Measurements from ENCODE around the gene FKBP7. TPM values are rescaled to one million over a fixed set of nuclear protein-coding genes. Genes with fewer than 3 reads are reported as not detected.
"Not testable (repeated sequence)": the region's sequence is repeated elsewhere in the genome, so short reads cannot be mapped to it uniquely, and the experiment has no call there.

Gene FKBP7
- total and polyA plus RNA-seq, 2 donors from 2014 or later: 8.2 to 10.8 TPM

GRCh38 chr2:178427458-178427857, 50.9 kb downstream of the FKBP7 start:
- no peak for DNase-seq
- no peak for FAIRE-seq
- intact Hi-C loops (cut with DNase I): no loop called here
- Histone ChIP-seq H3K36me3 (ENCODE audit: control insufficient read depth in 2 of 3, insufficient read depth in 3 of 3, low read length in 3 of 3) (peaks cover 2 to 22% (median 5%) of the 10 kb centered on the region in 3 donors), H3K9ac (ENCODE audit: low read length in 3 of 3) (no peak overlapping the region), H3K9me3 (ENCODE audit: control insufficient read depth in 2 of 3, insufficient read depth in 1 of 3, low read length in 3 of 3) (peaks cover 0 to 5% (median 0%) of the 10 kb centered on the region in 3 donors), H3K27ac (ENCODE audit: low read depth in 2 of 2, low read length in 2 of 2) (no peak overlapping the region), H3K27me3 (ENCODE audit: control insufficient read depth, insufficient read depth, low read length) (no peaks in the 10 kb centered on the region), H3K4me3 (ENCODE audit: low read length in 3 of 3) (no peak overlapping the region), H3K4me1 (ENCODE audit: control insufficient read depth in 2 of 3, insufficient read depth in 2 of 3, low read depth in 1 of 3, low read length in 3 of 3) (no peaks in the 10 kb centered on the region)
- no peak for TF ChIP-seq CTCF (IDR thresholded peaks at IDR 0.05; ENCODE audit: borderline replicate concordance, extremely low read depth, insufficient read depth)

GRCh38 chr2:178426388-178426787, 52.0 kb downstream of the FKBP7 start:
- DNase-seq: no peak
- TF ChIP-seq CTCF (IDR thresholded peaks at IDR 0.05; ENCODE audit: borderline replicate concordance, extremely low read depth, insufficient read depth): no peak
- intact Hi-C loops (cut with DNase I): no loop called here
- Histone ChIP-seq H3K4me1 (ENCODE audit: control insufficient read depth in 2 of 3, insufficient read depth in 2 of 3, low read depth in 1 of 3, low read length in 3 of 3) (no peaks in the 10 kb centered on the region), H3K36me3 (ENCODE audit: control insufficient read depth in 2 of 3, insufficient read depth in 3 of 3, low read length in 3 of 3) (peaks cover 2 to 11% (median 2%) of the 10 kb centered on the region in 3 donors), H3K4me3 (ENCODE audit: low read length in 3 of 3) (no peak overlapping the region), H3K9me3 (ENCODE audit: control insufficient read depth in 2 of 3, insufficient read depth in 1 of 3, low read length in 3 of 3) (peaks cover 0 to 5% (median 0%) of the 10 kb centered on the region in 3 donors), H3K27me3 (ENCODE audit: control insufficient read depth, insufficient read depth, low read length) (no peaks in the 10 kb centered on the region), H3K27ac (ENCODE audit: low read depth in 2 of 2, low read length in 2 of 2) (no peak overlapping the region), H3K9ac (ENCODE audit: low read length in 3 of 3) (no peak overlapping the region)
- FAIRE-seq: no peak

DNA sequence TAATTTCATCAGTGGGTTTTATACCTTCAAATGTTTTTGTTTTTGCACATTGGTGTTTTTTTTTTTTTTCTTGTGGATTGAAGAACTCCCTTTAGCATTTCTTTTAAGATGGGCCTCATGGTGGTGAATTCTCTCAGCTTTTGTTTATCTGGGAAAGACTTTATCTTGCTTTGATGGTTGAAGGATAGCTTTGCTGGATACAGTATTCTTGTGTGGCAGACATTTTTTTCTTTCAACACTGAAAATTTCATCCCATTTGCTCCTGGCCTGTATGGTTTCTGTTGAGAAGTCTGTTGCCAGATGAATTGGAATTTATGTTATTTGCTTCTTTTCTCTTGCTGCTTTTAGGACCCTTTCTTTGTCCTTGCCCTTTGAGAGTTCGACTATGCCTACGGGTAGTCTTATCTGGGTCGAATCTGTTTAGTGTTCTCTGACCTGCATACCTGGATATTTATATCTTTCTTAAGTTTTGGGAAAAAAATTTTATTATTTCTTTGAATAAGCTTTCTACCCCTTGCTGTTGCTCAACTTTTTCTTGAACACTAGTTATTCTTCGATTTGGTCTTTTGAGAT, 53.1 kb downstream of the FKBP7 start:
- H3K4me3 ChIP-seq (ENCODE audit: low read length in 3 of 3): no peak overlapping the region
- peaks cover 0 to 6% (median 0%) of the 10 kb centered on the region in 3 donors for H3K36me3 ChIP-seq (ENCODE audit: control insufficient read depth in 2 of 3, insufficient read depth in 3 of 3, low read length in 3 of 3)
- no peaks in the 10 kb centered on the region for H3K27me3 ChIP-seq (ENCODE audit: control insufficient read depth, insufficient read depth, low read length)
- no peak overlapping the region for H3K9ac ChIP-seq (ENCODE audit: low read length in 3 of 3)
- TF ChIP-seq CTCF (IDR thresholded peaks at IDR 0.05; ENCODE audit: borderline replicate concordance, extremely low read depth, insufficient read depth): no peak
- DNase-seq: no peak
- H3K9me3 ChIP-seq (ENCODE audit: control insufficient read depth in 2 of 3, insufficient read depth in 1 of 3, low read length in 3 of 3): peaks cover 0 to 5% (median 0%) of the 10 kb centered on the region in 3 donors
- intact Hi-C loops (cut with DNase I): no loop called here
- no peak for FAIRE-seq
- no peaks in the 10 kb centered on the region for H3K4me1 ChIP-seq (ENCODE audit: control insufficient read depth in 2 of 3, insufficient read depth in 2 of 3, low read depth in 1 of 3, low read length in 3 of 3)
- no peak overlapping the region for H3K27ac ChIP-seq (ENCODE audit: low read depth in 2 of 2, low read length in 2 of 2)

GRCh38 chr2:178423746-178424145, 54.7 kb downstream of the FKBP7 start:
- H3K4me1 ChIP-seq (ENCODE audit: control insufficient read depth in 2 of 3, insufficient read depth in 2 of 3, low read depth in 1 of 3, low read length in 3 of 3); H3K9me3 ChIP-seq (ENCODE audit: control insufficient read depth in 2 of 3, insufficient read depth in 1 of 3, low read length in 3 of 3); H3K27ac ChIP-seq (ENCODE audit: low read depth in 2 of 2, low read length in 2 of 2); FAIRE-seq; DNase-seq; H3K36me3 ChIP-seq (ENCODE audit: control insufficient read depth in 2 of 3, insufficient read depth in 3 of 3, low read length in 3 of 3); intact Hi-C loops (cut with DNase I); H3K4me3 ChIP-seq (ENCODE audit: low read length in 3 of 3); H3K27me3 ChIP-seq (ENCODE audit: control insufficient read depth, insufficient read depth, low read length); H3K9ac ChIP-seq (ENCODE audit: low read length in 3 of 3): not testable (repeated sequence)

All from kidney (tissue), 14 donors.